ENCODE measurements around the gene S100B.

S100B gene

DNA sequence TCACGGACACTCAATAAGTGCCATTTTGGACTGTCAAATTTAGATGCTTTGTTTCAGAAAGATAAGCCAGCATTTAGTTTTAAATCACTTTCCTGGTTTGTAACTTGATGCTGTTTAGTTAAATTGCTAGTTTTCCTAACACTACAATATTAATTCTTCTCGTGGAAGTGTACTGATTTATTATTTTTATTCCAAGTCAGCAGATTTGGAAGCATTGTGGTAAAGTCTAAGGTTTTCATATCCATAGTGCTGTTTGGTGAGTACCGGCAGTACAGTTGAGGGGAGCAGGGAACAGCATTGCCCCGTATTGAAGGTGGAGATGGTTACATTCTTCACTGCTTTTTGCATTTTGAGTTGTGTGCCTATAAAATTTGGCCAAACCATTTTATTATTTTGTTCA, 36.3 kb downstream of the S100B start:
- FAIRE-seq = no peak

DNA sequence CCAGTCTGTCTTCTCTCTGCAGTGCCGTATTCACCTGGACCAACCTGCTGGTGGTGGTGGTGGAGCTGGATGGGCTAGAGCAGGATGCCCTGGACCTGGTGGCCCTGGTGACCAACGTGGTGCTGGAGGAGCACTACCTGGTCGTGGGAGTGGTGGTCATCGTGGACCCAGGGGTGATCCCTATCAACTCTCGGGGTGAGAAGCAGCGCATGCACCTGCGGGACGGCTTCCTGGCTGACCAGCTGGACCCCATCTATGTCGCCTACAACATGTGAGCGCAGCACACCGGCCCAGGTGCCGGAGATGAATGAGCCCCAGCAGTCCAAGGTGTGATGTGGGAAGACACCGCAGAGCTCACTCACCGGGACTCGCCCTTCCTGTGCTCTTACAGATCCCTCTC, 37.5 kb downstream of the S100B start:
- FAIRE-seq (no peak), DNase-seq (ENCODE audit: insufficient read length, low spot score) (no peak)
- TF ChIP-seq POLR2A (IDR thresholded peaks at IDR 0.05; ENCODE audit: low read depth, low read length) = no peak

More for the DNA sequence above, 36.3 kb downstream of the S100B start:
- no peak for DNase-seq (ENCODE audit: insufficient read length, low spot score)
- TF ChIP-seq POLR2A (IDR thresholded peaks at IDR 0.05; ENCODE audit: low read depth, low read length) = no peak

DNA sequence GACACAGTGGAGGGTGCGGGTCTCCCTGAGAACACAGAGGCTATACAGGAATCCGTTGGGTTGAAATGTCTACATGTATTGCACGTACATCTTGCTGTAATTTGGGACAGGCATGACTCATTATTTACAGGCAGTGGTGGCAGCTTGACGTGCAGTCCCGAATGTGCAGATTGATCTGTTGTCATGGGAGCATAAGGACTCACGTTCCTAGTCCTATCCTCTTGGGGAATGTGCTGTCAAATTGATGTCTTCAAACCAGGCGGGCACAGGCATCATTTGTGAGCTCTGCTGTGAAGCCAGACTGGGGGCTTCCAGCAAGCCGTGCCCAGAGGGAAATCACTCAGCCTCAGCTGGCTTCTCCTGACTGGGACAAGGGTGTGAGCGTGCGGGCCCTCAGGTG, 40.5 kb downstream of the S100B start:
- DNase-seq (ENCODE audit: insufficient read length, low spot score) (no peak), FAIRE-seq (no peak)
- no peak for TF ChIP-seq POLR2A (IDR thresholded peaks at IDR 0.05; ENCODE audit: low read depth, low read length)

DNA sequence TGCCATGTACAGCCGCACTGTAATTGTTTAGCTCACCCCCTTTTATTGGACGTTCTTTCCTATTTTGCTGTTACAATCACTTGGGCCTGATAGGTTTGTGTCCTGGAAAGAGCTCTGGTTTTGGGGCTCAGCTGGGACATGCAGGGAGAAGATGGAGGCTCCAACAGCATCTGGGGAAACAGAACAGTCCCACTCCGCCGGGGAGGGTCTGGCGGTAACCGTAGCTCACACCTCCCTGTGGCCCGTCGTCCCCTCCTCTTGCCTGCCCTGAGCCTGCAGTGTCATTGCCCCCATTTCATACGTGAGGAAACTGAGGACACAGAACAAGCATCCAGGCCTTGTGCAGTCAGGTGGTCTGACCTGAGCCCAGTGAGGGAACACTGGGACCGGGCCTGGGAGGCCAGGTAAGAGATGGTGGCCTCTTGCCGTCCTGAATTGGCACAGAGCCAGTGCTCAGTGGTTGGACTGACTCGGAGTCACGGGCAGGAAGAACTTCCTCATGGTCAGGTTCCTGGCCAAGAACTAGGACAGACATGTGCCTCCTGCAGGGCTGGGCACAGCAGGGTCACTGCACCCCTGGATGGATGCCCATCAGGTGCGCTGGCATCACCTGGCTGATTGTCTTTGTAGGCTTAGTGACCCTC, 41.8 kb downstream of the S100B start:
- DNase-seq (ENCODE audit: insufficient read length, low spot score) = no peak
- no peak for FAIRE-seq
- no peak for TF ChIP-seq POLR2A (IDR thresholded peaks at IDR 0.05; ENCODE audit: low read depth, low read length)

DNA sequence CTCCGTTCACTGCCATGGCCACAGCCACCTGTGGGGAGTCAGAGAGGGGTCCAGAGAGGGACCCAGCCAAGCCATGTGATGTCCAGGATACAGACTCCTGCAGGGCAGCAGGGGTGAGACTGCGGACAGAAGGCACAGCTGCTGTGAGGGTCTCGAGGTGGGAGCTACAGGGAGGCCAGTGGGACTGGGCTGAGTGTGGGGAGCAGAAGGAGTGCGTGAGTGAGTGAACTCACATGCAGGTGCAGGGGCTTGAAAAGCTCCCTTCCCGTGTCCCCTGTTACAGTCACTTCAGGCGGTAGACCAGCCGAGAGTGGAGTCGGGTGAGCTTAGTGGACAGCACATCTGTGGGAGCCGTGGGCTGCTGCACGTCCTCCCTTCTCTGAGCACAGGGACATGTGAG, 42.4 kb downstream of the S100B start:
- no peak for DNase-seq (ENCODE audit: insufficient read length, low spot score)
- no peak for FAIRE-seq
- no peak for TF ChIP-seq POLR2A (IDR thresholded peaks at IDR 0.05; ENCODE audit: low read depth, low read length)

DNA sequence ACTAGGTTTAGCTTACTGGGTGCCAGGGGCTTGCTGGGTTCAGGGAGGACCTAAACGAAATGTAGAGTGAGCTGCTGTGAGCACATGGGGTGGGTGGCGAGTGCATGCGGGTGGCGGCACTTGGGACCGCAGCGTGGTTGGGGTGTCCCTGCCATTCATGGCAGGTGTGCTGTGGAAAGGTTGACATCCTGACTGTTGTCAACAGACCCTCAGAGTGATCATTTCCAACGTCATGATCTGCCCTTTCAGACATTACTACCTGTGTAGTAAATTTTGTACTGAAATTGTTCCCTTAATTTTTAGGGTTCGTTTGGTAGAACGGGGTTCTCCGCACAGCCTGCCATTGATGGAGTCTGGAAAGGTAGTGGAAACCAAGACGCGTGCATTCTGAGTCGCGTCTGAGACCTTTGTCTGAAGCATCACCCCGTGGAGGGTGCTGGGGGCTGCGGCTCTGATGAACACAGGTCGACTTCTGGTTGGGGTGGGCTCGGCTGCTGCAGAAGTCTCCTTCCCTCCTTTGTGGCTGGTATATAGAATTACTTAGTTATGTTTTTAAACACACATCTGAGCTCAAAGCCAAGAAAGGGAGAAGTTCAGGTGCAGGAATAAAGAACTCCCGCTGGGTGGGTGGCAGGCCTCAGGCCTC, 43.3 kb downstream of the S100B start:
- no peak for TF ChIP-seq POLR2A (IDR thresholded peaks at IDR 0.05; ENCODE audit: low read depth, low read length)
- no peak for FAIRE-seq

DNA sequence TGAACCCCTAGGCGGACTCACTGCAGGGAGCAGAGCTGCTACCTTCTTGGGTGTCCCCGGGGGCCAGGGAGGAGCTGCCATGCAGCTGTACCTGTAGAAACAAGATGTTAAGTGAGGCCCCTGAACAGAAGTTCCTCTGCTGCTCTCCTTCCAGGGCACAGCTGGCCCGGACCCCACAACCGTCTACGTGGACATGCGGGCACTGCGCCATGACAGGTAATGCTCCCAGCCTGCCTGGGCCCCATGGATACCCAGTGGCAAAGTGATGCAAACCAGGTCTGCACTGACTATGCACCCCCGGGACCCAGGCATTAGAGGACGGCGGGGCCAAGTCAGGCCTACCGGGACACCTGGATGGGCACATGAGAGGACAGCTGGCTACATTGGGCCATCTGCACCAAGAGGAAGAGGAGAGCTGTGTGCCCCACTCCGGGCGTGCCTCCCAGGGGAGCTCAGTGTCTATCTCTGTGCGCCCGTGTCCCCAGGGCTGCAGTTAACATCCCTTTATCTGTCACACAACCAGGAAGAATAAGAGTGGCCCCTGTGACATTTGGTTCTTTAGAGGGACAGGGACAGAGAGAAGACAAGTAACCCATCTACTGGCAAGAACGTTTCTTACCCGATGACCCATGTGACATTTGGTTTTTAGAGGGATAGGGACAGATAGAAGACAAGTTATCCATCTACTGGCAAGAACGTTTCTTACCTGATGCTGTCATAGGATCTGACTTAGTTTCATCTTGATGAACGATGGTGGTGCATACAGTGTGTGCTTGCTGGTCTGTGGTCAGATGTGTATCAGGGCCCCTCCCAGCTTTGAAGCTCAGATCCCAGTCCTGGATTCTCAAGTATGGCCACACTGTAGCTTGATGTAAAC, 44.1 kb downstream of the S100B start:
- FAIRE-seq = no peak
- DNase-seq (ENCODE audit: insufficient read length, low spot score) = no peak
- no peak for TF ChIP-seq POLR2A (IDR thresholded peaks at IDR 0.05; ENCODE audit: low read depth, low read length)

More for the DNA sequence above, 43.3 kb downstream of the S100B start:
- no peak for DNase-seq (ENCODE audit: insufficient read length, low spot score)

DNA sequence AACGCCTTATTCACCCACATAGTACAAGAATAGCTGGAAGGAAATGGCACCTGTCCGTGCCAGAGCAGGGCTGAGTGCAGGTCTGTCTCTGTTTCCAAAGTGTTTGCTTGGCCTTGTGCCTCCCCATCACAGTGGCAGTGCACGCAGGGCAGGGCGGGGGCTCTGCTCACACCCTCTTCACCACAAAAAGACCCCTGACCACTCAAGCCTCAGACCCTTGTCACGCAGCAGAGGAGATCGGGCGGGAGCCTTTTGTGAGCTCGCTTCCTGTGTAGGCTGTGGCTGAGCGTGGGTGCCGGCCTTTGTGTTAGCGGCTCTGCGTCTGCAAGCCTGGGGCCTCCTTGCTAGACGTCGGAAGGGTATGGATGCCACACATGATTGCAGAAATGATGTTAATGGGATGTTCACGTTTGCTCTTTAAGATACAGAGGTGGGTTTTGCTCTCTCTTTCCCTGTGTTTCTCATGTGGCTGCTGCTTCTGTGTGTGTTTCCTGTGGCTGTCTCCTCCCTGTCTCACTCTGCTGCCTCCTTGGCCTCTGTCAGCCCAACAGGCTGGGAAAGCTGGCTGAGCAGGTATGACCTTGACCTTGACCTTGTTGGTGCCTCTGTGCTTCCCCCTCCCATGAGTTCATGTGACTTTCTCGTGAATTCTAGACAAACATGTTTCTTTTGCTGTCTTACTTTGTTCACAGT, 45.4 kb downstream of the S100B start:
- FAIRE-seq (no peak), DNase-seq (ENCODE audit: insufficient read length, low spot score) (no peak)
- TF ChIP-seq POLR2A (IDR thresholded peaks at IDR 0.05; ENCODE audit: low read depth, low read length) = no peak

DNA sequence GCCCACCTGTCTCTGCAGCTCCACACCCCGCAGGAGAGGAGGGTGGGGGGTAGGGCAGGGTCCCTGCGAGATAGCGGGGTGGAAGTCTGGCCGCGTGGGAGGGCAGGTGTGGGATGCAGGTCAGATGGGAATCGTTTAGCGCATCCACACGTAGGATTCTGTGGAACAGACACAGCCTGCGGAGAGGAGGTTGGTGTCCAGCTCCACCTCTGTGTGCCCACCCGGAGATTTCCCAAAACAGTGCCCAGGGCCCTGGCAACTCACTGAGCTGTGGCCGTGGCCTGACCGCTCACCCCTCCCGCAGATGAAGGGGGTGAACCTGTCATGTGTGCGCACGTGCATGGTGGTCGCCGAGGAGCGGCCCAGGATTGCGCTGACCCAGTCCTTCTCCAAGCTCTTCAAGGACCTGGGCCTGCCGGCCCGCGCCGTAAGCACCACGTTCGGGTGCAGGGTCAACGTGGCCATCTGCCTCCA, 46.9 kb downstream of the S100B start:
- DNase-seq (ENCODE audit: insufficient read length, low spot score) (no peak), FAIRE-seq (no peak)
- no peak for TF ChIP-seq POLR2A (IDR thresholded peaks at IDR 0.05; ENCODE audit: low read depth, low read length)

DNA sequence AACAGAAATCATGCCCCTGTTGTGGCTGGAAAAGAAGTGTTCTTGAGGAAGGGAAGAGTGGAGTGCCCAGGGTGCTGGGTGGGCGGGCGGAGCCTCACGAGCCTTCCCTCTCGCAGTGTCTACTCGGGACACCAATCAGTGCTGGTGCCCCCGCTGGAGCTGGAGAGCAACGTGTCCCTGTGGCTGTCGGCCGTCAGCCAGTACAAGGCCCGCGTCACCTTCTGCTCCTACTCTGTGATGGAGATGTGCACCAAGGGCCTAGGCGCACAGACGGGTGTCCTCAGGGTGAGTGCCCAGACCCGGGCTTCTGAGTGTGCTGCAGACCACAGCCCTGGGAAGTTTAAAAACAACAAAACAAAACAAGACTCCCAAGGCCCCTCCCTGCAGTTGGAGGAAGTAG, 47.4 kb downstream of the S100B start:
- FAIRE-seq (no peak), DNase-seq (ENCODE audit: insufficient read length, low spot score) (no peak)
- no peak for TF ChIP-seq POLR2A (IDR thresholded peaks at IDR 0.05; ENCODE audit: low read depth, low read length)

DNA sequence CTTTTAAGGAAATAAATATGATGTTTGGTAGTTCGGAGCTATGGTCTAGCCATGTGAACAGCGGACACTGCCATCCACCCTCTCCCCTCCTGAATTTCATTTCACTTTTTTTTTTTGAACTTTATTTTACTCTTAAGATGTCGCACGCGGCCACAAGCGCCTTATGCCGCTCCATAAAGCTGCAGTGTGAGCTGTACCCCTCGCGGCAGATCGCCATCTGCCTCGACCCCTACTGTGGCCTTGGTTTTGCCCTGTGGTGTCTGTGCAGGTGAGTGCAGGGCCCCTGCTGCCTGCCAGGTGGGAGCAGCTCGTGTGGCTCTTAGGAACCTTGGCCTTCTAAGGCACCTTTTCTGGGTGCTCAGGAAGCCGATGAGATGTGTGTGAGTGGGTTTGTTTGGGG, 48.1 kb downstream of the S100B start:
- FAIRE-seq (no peak), DNase-seq (ENCODE audit: insufficient read length, low spot score) (no peak)
- no peak for TF ChIP-seq POLR2A (IDR thresholded peaks at IDR 0.05; ENCODE audit: low read depth, low read length)

DNA sequence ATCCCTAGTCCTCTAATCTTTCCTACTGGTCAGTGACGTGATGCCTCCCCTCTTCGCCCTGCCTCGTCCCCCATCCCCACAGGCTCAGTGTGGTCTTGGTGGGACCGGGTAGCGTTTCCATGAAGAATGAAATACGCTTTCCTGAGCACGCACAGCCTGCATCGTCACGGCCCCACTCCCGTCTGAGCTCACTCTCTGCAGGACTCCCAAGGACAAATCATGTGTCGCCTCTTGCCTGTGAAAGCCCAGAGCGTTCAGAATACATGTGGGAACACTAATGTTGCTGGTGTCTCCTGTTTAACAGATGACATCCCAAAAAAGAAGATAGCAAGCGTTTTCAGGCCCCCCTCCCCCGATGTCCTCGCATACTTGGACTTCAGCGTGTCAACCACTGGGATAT, 49.2 kb downstream of the S100B start:
- FAIRE-seq = no peak
- no peak for TF ChIP-seq POLR2A (IDR thresholded peaks at IDR 0.05; ENCODE audit: low read depth, low read length)
- DNase-seq (ENCODE audit: insufficient read length, low spot score) = no peak

DNA sequence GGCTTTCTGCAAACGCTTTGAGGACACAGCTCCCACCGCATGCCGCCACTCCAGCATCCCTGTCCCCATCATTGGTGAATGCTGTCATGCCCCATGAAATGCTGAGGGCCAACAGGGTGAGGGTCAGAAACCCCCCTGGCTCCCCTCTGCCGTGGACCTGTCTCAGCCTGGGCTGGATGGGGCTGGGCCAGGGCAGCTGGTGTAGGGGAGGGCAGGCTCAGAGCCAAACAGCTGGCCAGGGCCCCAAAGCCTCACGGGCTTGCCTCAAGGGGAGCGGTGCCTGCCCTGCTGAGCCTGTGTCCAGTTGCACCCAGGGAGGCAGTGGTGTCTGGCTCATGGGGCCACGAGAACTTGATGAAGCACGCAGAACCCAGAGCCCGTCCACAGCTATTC, 49.7 kb downstream of the S100B start:
- DNase-seq (ENCODE audit: insufficient read length, low spot score) (no peak), FAIRE-seq (no peak)
- TF ChIP-seq POLR2A (IDR thresholded peaks at IDR 0.05; ENCODE audit: low read depth, low read length) = no peak

Measured in H54 (cell line).